ENCODE data around the gene CCDC8. TPM values are rescaled to one million over a fixed set of nuclear protein-coding genes. Genes with fewer than 3 reads are reported as not detected.

Gene CCDC8
- polyA plus RNA-seq, 1 experiment: 9.2 TPM

- H3K4me3 ChIP-seq (ENCODE audit: low read depth, low read length): no peak overlapping the region
- TF ChIP-seq, protein P1, sequence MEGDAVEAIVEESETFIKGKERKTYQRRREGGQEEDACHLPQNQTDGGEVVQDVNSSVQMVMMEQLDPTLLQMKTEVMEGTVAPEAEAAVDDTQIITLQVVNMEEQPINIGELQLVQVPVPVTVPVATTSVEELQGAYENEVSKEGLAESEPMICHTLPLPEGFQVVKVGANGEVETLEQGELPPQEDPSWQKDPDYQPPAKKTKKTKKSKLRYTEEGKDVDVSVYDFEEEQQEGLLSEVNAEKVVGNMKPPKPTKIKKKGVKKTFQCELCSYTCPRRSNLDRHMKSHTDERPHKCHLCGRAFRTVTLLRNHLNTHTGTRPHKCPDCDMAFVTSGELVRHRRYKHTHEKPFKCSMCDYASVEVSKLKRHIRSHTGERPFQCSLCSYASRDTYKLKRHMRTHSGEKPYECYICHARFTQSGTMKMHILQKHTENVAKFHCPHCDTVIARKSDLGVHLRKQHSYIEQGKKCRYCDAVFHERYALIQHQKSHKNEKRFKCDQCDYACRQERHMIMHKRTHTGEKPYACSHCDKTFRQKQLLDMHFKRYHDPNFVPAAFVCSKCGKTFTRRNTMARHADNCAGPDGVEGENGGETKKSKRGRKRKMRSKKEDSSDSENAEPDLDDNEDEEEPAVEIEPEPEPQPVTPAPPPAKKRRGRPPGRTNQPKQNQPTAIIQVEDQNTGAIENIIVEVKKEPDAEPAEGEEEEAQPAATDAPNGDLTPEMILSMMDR (IDR thresholded peaks at IDR 0.05; ENCODE audit: low read depth, low read length): no peak
- no peak overlapping the region for H3K27ac ChIP-seq (ENCODE audit: low read depth, low read length)
- no peak for DNase-seq (ENCODE audit: low read depth, low spot score)
- CTCF ChIA-PET: no interaction called here
- no peaks in the 10 kb centered on the region for H3K27me3 ChIP-seq (ENCODE audit: control insufficient read depth, insufficient read depth, low read length)
- H3K9me3 ChIP-seq (ENCODE audit: control insufficient read depth, insufficient read depth, low read length): no peaks in the 10 kb centered on the region
- POLR2A ChIA-PET: no interaction called here
These were observed 46.6 kb downstream of the CCDC8 start for GRCh38 chr19:46366620-46367292.

DNA sequence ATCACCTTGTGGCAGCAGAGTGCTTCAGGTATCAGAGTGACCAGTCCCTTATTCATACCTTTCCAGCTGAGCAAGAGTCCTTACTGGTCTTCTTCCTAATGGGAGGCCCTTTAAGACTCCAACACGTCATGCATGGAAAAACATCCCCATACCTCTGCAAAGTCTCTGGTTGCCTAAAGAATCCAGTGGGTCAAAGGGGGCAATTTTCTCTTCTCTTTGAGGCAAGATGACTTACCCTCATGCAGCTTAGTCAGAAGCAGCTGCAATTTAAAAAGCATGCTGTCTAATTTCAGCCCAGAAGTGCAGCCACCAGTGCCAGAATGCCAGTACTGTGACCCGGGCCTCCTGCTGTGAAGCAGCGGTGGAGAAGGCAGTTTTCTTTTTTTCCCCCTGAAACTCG, 47.8 kb downstream of the CCDC8 start:
- Histone ChIP-seq H3K27ac (ENCODE audit: low read depth, low read length) (no peak overlapping the region), H3K4me3 (ENCODE audit: low read depth, low read length) (no peak overlapping the region), H3K9me3 (ENCODE audit: control insufficient read depth, insufficient read depth, low read length) (no peaks in the 10 kb centered on the region), H3K27me3 (ENCODE audit: control insufficient read depth, insufficient read depth, low read length) (no peaks in the 10 kb centered on the region)
- TF ChIP-seq, protein P1 (IDR thresholded peaks at IDR 0.05; ENCODE audit: low read depth, low read length): no peak
- no peak for DNase-seq (ENCODE audit: low read depth, low spot score)
- POLR2A ChIA-PET: no interaction called here
- CTCF ChIA-PET: no interaction called here

DNA sequence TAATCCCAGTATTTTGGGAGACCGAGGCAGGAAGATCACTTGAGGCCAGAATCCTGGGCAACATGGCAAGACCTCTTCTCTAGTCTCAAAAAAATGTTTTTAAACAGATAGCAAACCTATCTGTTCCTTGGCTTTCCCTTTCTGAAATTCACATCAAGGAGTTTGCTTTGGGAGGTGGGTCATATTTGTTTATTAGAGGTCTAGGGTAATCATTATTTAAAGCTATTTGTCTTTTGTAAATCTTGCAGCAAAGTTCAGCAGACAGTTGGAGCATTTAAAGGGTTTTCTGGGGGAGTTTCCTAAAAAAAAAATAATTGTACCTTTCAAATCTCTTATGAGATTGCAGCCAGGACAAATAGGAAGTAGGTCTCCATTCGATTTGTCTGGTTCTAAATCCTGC, 49.0 kb downstream of the CCDC8 start:
- ChIA-PET CTCF (interaction anchor here (0.6 to 1.4 kb wide), 3 partner anchors 10 to 938 kb away, joined by 3 to 10 read pairs (median 4); no protein-coding TSS in a partner anchor), POLR2A (no interaction called here)
- H3K9me3 ChIP-seq (ENCODE audit: control insufficient read depth, insufficient read depth, low read length): no peaks in the 10 kb centered on the region
- H3K27me3 ChIP-seq (ENCODE audit: control insufficient read depth, insufficient read depth, low read length): no peaks in the 10 kb centered on the region
- no peak for DNase-seq (ENCODE audit: low read depth, low spot score)
- H3K4me3 ChIP-seq (ENCODE audit: low read depth, low read length): no peak overlapping the region
- TF ChIP-seq, protein P1 (IDR thresholded peaks at IDR 0.05; ENCODE audit: low read depth, low read length): no peak
- H3K27ac ChIP-seq (ENCODE audit: low read depth, low read length): no peak overlapping the region

DNA sequence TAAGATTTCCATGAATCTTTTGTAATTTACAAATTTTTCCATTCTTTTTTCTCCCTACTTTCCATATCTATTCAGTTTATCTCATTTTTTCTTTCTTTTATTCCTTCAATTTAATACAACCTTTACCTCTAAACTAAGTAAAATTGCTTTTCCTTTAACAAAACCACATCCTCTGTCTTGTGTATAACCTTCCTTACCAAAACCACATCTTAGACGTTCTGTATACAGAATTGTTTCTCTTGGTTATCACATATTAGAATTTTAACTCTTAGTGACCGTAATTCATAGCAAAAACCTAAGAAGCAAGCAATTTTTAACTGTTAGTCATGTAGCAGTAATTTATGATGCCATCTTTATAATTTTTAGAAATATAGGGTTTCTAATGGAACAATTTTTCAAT, 51.4 kb downstream of the CCDC8 start:
- Histone ChIP-seq H3K27me3 (ENCODE audit: control insufficient read depth, insufficient read depth, low read length) (no peaks in the 10 kb centered on the region), H3K9me3 (ENCODE audit: control insufficient read depth, insufficient read depth, low read length) (no peaks in the 10 kb centered on the region), H3K4me3 (ENCODE audit: low read depth, low read length) (no peak overlapping the region), H3K27ac (ENCODE audit: low read depth, low read length) (no peak overlapping the region)
- ChIA-PET CTCF (interaction anchor here (0.6 to 1.6 kb wide), 5 partner anchors 15 to 762 kb away, joined by 3 to 6 read pairs (median 3); partner anchors contain the start of gene PPP5C), POLR2A (interaction anchor here (0.6 kb wide), 1 partner anchor 54 kb away, joined by 4 read pairs; no protein-coding TSS in a partner anchor)
- no peak for DNase-seq (ENCODE audit: low read depth, low spot score)
- TF ChIP-seq, protein P1 (IDR thresholded peaks at IDR 0.05; ENCODE audit: low read depth, low read length): no peak

Other genes with a start within 250 kb of the CCDC8 start
- not detected in 2 replicates for gene IGFL1, start 183.8 kb downstream of the CCDC8 start, polyA plus RNA-seq (2011; rRNA removed)
- 0.21 and 0.47 TPM in 2 replicates for gene HIF3A, start 116.5 kb downstream of the CCDC8 start, polyA plus RNA-seq (2011; rRNA removed)
- gene PPP5C, start 66.5 kb downstream of the CCDC8 start, polyA plus RNA-seq (2011; rRNA removed): 73.7 and 85.9 TPM in 2 replicates
- gene PNMA8C, start 15.4 kb upstream of the CCDC8 start, polyA plus RNA-seq (2011; rRNA removed): 0.19 and 0.21 TPM in 2 replicates
- 4.0 and 4.2 TPM in 2 replicates for gene PNMA8A, start 58.0 kb upstream of the CCDC8 start, polyA plus RNA-seq (2011; rRNA removed)
- gene PNMA8B, start 82.3 kb upstream of the CCDC8 start, polyA plus RNA-seq (2011; rRNA removed): 0.17 and 0.24 TPM in 2 replicates
- gene CALM3, start 187.8 kb upstream of the CCDC8 start, polyA plus RNA-seq (2011; rRNA removed): 547 and 744 TPM in 2 replicates
- gene PTGIR, start 211.5 kb upstream of the CCDC8 start, polyA plus RNA-seq (2011; rRNA removed): 2.4 and 4.2 TPM in 2 replicates
- not detected in 2 replicates for gene GNG8, start 222.6 kb upstream of the CCDC8 start, polyA plus RNA-seq (2011; rRNA removed)
- 6.1 and 6.9 TPM in 2 replicates for gene DACT3, start 247.6 kb upstream of the CCDC8 start, polyA plus RNA-seq (2011; rRNA removed)

Measured in AG04450 (cell line).